Globus pallidus (tissue), 1 donor: ENCODE results near the gene SYF2.
"Not testable (repeated sequence)": the region's sequence is repeated elsewhere in the genome, so short reads cannot be mapped to it uniquely, and the experiment has no call there.

Experiments
- DNase-seq: peaks from one replicate; pipeline ENCODE4 v3.0.0-alpha.2; 2015; ENCODE audit warnings: low spot score

The SYF2 gene

GRCh38 chr1:25206201-25206600, 26.1 kb downstream of the SYF2 start:
- DNase-seq = no peak

GRCh38 chr1:25205786-25206185, 26.5 kb downstream of the SYF2 start:
- no peak for DNase-seq

GRCh38 chr1:25204797-25205480, 27.4 kb downstream of the SYF2 start:
- DNase-seq = peak; percentile 49

GRCh38 chr1:25201006-25201405, 31.3 kb downstream of the SYF2 start:
- DNase-seq = no peak

- no peak for DNase-seq
These were observed 32.3 kb downstream of the SYF2 start for GRCh38 chr1:25199819-25200620.

- peak; percentile 63 for DNase-seq
These were observed 33.5 kb downstream of the SYF2 start for GRCh38 chr1:25198663-25199252.

GRCh38 chr1:25197982-25198662, 34.2 kb downstream of the SYF2 start:
- DNase-seq = peak; percentile 67

GRCh38 chr1:25197235-25197975, 34.9 kb downstream of the SYF2 start:
- DNase-seq = no peak

GRCh38 chr1:25196830-25197229, 35.5 kb downstream of the SYF2 start:
- no peak for DNase-seq

- no peak for DNase-seq
These were observed 36.5 kb downstream of the SYF2 start for GRCh38 chr1:25195835-25196234.

GRCh38 chr1:25194572-25195020, 37.7 kb downstream of the SYF2 start:
- no peak for DNase-seq

GRCh38 chr1:25194054-25194453, 38.2 kb downstream of the SYF2 start:
- no peak for DNase-seq

- no peak for DNase-seq
These were observed 39.1 kb downstream of the SYF2 start for GRCh38 chr1:25193229-25193628.

- DNase-seq = no peak
These were observed 40.1 kb downstream of the SYF2 start for GRCh38 chr1:25192154-25192553.

GRCh38 chr1:25190260-25190659, 42.0 kb downstream of the SYF2 start:
- DNase-seq = no peak

GRCh38 chr1:25187904-25188303, 44.4 kb downstream of the SYF2 start:
- DNase-seq = not testable (repeated sequence)

- DNase-seq = no peak
These were observed 45.2 kb downstream of the SYF2 start for GRCh38 chr1:25187077-25187476.

- no peak for DNase-seq
These were observed 45.9 kb downstream of the SYF2 start for GRCh38 chr1:25186161-25187007.

GRCh38 chr1:25185409-25186160, 46.7 kb downstream of the SYF2 start:
- no peak for DNase-seq
